ENCODE results near the gene KRT80. TPM values are rescaled to one million over a fixed set of nuclear protein-coding genes. Genes with fewer than 3 reads are reported as not detected.

Gene KRT80
- total and polyA plus RNA-seq, 2 of the 13 experiments (the other 11 are each of a cell fraction or from before 2014, with no cell fraction given): 0.27 to 0.53 TPM

GRCh38 chr12:52119398-52120254 lies 72.2 kb downstream of the KRT80 start:
- peak overlapping the region; percentile 50 to 72 (median 52) for H3K4me3 ChIP-seq (replicated peaks in 1 of 3; ENCODE audit: insufficient read depth in 1 of 3, low read depth in 2 of 3, low read length in 3 of 3)
- intact Hi-C loops (cut with micrococcal nuclease; ENCODE audit: unreplicated experiment): loop anchor here (5.0 kb wide), 1 partner anchor 37 kb away; no protein-coding TSS in a partner anchor
- in situ Hi-C loops (cut with HindIII; ENCODE audit: extremely low pct_ligation_motif_present, low pct_unique_long_range_greater_than_20kb): loop anchor here (5.0 kb wide), 1 partner anchor 92 kb away; no protein-coding TSS in a partner anchor
- peak overlapping the region; percentile 53; the same call in 1 of the 2 replicates for H3K9ac ChIP-seq (ENCODE audit: insufficient read depth, low read depth, low read length)
- no peaks in the 10 kb centered on the region for H3K9me3 ChIP-seq (ENCODE audit: low read length)
- H3K27ac ChIP-seq (ENCODE audit: extremely low read length, insufficient read depth, low read length): peak overlapping the region; percentile 79
- peak; percentile 82 for FAIRE-seq
- peak overlapping the region; percentile 87 for H3K4me2 ChIP-seq (ENCODE audit: low read depth, low read length)
- H3K36me3 ChIP-seq (replicated peaks in 1 of 2; ENCODE audit: control insufficient read depth in 1 of 2, insufficient read depth in 2 of 2, low read length in 2 of 2): no peaks in the 10 kb centered on the region
- ChIA-PET POLR2A (interaction anchor here (1.4 to 2.0 kb wide), 2 partner anchors 87 to 94 kb away, joined by 6 read pairs; no protein-coding TSS in a partner anchor), CTCF (ENCODE audit: low intra/inter-chr PET ratio, low total read pairs) (interaction anchor here (0.7 to 5.2 kb wide), 2 partner anchors 93 to 101 kb away, joined by 3 to 41 read pairs; no protein-coding TSS in a partner anchor)
- DNase-seq (ENCODE audit: low spot score): peak; percentile 70
- peak; percentile 88 for ATAC-seq
- H4K20me1 ChIP-seq (ENCODE audit: insufficient read depth, low read length): no peaks in the 10 kb centered on the region
- peaks cover 75% of the 10 kb centered on the region for H3K4me1 ChIP-seq (ENCODE audit: insufficient read depth, low read length)
- WGBS (ENCODE audit: low lambda C conversion rate): 0% methylated on average over 10 of the region's 23 CpGs
- H3K79me2 ChIP-seq (ENCODE audit: insufficient read depth, low read length): no peaks in the 10 kb centered on the region
- peaks cover 0 to 8% of the 10 kb centered on the region in 2 experiments; a peak in 3 of 5 replicates for H3K27me3 ChIP-seq (ENCODE audit: control insufficient read depth in 1 of 2, insufficient read depth in 2 of 2, low read length in 2 of 2)
- no peak overlapping the region for H2AFZ ChIP-seq (ENCODE audit: low read length)
- no TSS peak for BruUV-seq (replicated peaks)
- 0 out of 2 replicates have a peak, but pooled peaks have one; percentile 25 for TF ChIP-seq ZSCAN5A (CRISPR knock-in tag; IDR thresholded peaks at IDR 0.05; ENCODE audit: borderline replicate concordance)
- peak; percentile 51 for TF ChIP-seq STAG1 (CRISPR knock-in tag; IDR thresholded peaks at IDR 0.05)
- TF ChIP-seq MEIS1 (CRISPR knock-in tag; IDR thresholded peaks at IDR 0.05; ENCODE audit: borderline replicate concordance): no peak
- peak; percentile 78; the same call in 1 of the 2 replicates for TF ChIP-seq ZFP90 (CRISPR knock-in tag; IDR thresholded peaks at IDR 0.05; ENCODE audit: borderline replicate concordance)
- TF ChIP-seq ZNF550 (CRISPR knock-in tag; IDR thresholded peaks at IDR 0.05; ENCODE audit: borderline replicate concordance): no peak
- no peak for TF ChIP-seq DNMT1 (CRISPR knock-in tag; IDR thresholded peaks at IDR 0.05)
- TF ChIP-seq SMARCE1 (IDR thresholded peaks at IDR 0.05; ENCODE audit: borderline replicate concordance): no peak
- peak; percentile 65; the same call in 1 of the 2 replicates for TF ChIP-seq ZNF263 (CRISPR knock-in tag; IDR thresholded peaks at IDR 0.05)
- no peak for TF ChIP-seq THAP11 (CRISPR knock-in tag; IDR thresholded peaks at IDR 0.05)
- TF ChIP-seq PHF21A (CRISPR knock-in tag; IDR thresholded peaks at IDR 0.05): no peak; the same call in 1 of the 2 replicates
- 0 out of 2 replicates have a peak, but pooled peaks have one; percentile 69 for TF ChIP-seq NFE2L1 (CRISPR knock-in tag; IDR thresholded peaks at IDR 0.05; ENCODE audit: borderline replicate concordance)
- TF ChIP-seq U2AF2 (IDR thresholded peaks at IDR 0.05; ENCODE audit: low read depth, low read length): no peak
- no peak for TF ChIP-seq RNF219 (CRISPR knock-in tag; IDR thresholded peaks at IDR 0.05)
- no peak for TF ChIP-seq SETDB1 (CRISPR knock-in tag; IDR thresholded peaks at IDR 0.05; ENCODE audit: borderline replicate concordance)
- no peak for TF ChIP-seq KLF6 (CRISPR knock-in tag; IDR thresholded peaks at IDR 0.05)
- peak; percentile 39; the same call in 1 of the 2 replicates for TF ChIP-seq ZNF605 (CRISPR knock-in tag; IDR thresholded peaks at IDR 0.05)
- no peak for TF ChIP-seq NR0B2 (CRISPR knock-in tag; IDR thresholded peaks at IDR 0.05)
- TF ChIP-seq KDM3A (CRISPR knock-in tag; IDR thresholded peaks at IDR 0.05; ENCODE audit: low read depth): no peak
- TF ChIP-seq ZNF703 (CRISPR knock-in tag; IDR thresholded peaks at IDR 0.05; ENCODE audit: borderline replicate concordance): no peak
- TF ChIP-seq NFE2 (CRISPR knock-in tag; IDR thresholded peaks at IDR 0.05): no peak
